ENCODE results near the gene SLC9A1.

DNA sequence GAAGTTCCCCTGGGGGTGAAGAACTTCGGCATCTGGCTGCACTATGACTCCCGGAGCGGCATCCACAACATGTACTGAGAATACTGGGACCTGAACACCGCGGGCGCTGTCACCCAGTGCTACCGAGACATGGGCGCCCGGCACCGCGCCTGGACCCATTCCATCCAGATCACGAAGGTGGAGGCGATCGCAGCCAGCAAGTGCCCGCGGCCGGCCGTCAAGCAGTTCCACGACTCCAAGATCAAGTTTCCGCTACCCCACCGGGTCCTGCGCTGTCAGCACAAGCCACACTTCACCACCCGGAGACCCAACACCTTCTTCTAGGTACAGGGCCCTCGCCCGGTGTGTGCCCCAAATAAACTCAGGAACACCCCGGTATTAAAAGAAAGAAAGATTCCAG, 22.0 kb upstream of the SLC9A1 start:
- TF ChIP-seq EP300 (IDR thresholded peaks at IDR 0.05), result no peak
- TF ChIP-seq, protein P1, sequence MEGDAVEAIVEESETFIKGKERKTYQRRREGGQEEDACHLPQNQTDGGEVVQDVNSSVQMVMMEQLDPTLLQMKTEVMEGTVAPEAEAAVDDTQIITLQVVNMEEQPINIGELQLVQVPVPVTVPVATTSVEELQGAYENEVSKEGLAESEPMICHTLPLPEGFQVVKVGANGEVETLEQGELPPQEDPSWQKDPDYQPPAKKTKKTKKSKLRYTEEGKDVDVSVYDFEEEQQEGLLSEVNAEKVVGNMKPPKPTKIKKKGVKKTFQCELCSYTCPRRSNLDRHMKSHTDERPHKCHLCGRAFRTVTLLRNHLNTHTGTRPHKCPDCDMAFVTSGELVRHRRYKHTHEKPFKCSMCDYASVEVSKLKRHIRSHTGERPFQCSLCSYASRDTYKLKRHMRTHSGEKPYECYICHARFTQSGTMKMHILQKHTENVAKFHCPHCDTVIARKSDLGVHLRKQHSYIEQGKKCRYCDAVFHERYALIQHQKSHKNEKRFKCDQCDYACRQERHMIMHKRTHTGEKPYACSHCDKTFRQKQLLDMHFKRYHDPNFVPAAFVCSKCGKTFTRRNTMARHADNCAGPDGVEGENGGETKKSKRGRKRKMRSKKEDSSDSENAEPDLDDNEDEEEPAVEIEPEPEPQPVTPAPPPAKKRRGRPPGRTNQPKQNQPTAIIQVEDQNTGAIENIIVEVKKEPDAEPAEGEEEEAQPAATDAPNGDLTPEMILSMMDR (IDR thresholded peaks at IDR 0.05), result no peak
